ACC112 (cell line): Measurements from ENCODE around the gene ENC1.

Experiments
- H2AFZ ChIP-seq: fragments of 200-600 bp; sonication (generic); one replicate; pipeline ENCODE4 v1.6.0; 2017; ENCODE audit warnings: antibody characterized with exemption, low read length; ENCODE audit not compliant: unreplicated experiment
- H3K27ac ChIP-seq: fragments of 200-600 bp; sonication (generic); 2 replicates; pipeline ENCODE4 v1.5.1; 2014; ENCODE audit warnings: low read depth, mild to moderate bottlenecking, antibody characterized with exemption, low read length, moderate library complexity
- H3K27me3 ChIP-seq: fragments of 200-600 bp; sonication (generic); 2 replicates; pipeline ENCODE4 v1.6.1; 2014; ENCODE audit warnings: mild to moderate bottlenecking, antibody characterized with exemption, low read length, moderate library complexity, mixed read lengths; ENCODE audit not compliant: insufficient read depth
- H3K36me3 ChIP-seq: fragments of 200-600 bp; sonication (generic); 2 replicates; pipeline ENCODE4 v1.6.1; 2016; ENCODE audit warnings: mild to moderate bottlenecking, antibody characterized with exemption, low read length, moderate library complexity, mixed read lengths; ENCODE audit not compliant: insufficient read depth
- H3K4me1 ChIP-seq: fragments of 200-600 bp; sonication (generic); one replicate; pipeline ENCODE4 v1.6.1; 2016; ENCODE audit warnings: low read length, mixed read lengths; ENCODE audit not compliant: insufficient read depth, unreplicated experiment, control insufficient read depth
- H3K4me3 ChIP-seq: fragments of 200-600 bp; sonication (generic); 2 replicates; pipeline ENCODE4 v1.5.1; 2014; ENCODE audit warnings: mild to moderate bottlenecking, low read depth, low read length
- H3K79me2 ChIP-seq: fragments of 200-600 bp; sonication (generic); one replicate; pipeline ENCODE4 v1.6.0; 2016; ENCODE audit warnings: low read length; ENCODE audit not compliant: control insufficient read depth, unreplicated experiment, insufficient read depth

ENC1 gene

DNA sequence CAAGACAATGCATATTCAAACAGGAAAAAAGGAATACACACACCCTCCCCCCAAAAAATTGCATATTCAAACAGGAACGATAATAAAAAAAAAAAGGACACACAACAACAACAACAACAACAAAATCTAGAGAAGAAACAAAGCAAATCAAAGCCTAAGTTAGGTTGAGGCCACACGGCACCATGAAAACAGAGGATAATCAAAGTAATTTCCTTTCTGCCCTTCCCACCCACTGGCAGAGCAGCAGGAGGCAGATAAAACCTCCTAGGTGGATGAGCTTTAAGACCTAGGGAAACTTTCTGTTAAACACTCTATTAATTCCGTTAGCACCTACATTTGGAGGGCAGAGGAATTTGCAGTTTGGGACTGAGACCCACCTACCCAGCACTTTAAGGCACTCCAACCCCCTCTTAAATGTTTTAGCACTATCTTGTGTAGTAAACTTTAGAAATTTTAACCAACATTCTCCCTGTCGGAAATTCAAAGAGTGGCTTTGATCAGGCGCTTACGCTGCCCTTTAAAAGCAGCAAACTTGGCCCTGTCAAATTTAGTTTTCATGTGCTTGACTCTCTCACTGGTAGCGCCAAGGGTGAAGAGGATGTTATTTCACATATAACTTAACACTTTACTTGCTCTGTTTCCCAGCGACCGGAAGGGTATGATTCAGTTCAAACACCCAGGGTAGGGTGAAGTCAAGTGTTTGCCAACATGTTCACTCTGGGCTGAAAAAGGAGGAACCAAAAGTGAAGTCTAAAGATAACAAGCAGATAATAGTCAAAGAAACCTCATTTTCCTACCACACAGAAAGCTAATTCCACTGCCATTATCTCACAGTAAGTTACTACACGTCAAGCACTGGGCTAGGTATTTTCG is 9.2 kb downstream of the ENC1 start:
- Histone ChIP-seq H3K36me3 (peaks cover 34% of the 10 kb centered on the region; the same call in 1 of the 2 replicates), H3K27ac (peak overlapping the region; percentile 92), H3K4me3 (peak overlapping the region; percentile 54), H3K79me2 (peaks cover 32% of the 10 kb centered on the region), H2AFZ (peak overlapping the region; percentile 5), H3K27me3 (no peaks in the 10 kb centered on the region), H3K4me1 (peaks cover 37% of the 10 kb centered on the region)

DNA sequence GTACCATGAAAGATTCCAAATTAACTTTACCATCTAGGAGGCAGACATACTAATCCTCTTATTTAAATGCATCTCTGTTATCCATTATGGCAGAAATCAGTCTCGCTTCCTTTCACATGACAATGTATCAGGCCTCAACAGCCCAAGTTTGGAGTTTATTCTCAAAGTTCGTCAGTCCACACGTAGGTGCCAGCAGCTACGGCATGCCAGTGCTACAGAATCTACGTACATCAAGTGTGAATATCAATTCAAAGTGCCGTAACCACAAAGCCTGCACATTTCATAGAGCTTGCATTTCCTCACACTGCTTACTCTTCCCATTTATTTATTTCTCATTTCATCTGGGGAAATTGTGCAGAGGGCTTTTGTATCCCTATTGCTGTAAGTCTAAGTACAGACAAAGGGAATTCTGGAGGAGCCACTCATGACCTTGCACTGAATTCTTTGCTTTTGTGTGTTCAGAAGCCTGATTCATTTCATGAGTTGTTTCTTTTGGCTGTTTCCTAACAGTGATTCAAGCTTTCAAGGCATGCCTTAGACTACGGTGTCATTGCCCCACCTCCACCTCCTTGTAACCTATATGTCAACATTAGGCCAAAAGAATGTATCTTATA is 10.0 kb downstream of the ENC1 start:
- Histone ChIP-seq H3K27me3 (no peaks in the 10 kb centered on the region), H3K36me3 (peaks cover 30% of the 10 kb centered on the region; the same call in 1 of the 2 replicates), H3K4me1 (peaks cover 37% of the 10 kb centered on the region), H3K4me3 (peak overlapping the region; percentile 54), H3K27ac (peak overlapping the region; percentile 92), H3K79me2 (peaks cover 24% of the 10 kb centered on the region), H2AFZ (no peak overlapping the region)

DNA sequence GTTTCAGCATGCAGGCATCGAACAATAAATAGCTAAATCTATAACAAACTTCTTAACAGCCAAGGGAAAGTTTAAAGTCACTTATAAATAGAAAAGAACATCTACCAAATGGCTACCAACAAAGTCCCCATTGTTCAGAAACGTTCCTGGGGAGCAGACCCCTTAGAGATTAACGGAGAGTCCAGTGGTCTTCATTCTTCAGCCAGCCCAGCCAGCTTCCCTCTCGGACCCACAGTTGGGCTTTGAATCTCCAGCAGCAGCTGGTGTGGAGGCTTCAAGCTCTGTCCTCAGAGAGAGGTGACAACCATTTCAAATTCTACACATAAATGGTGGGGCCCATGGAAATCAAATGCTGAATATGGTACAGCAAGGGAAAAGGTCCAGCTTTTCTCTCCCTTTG is 11.2 kb downstream of the ENC1 start:
- Histone ChIP-seq H3K27ac (no peak overlapping the region), H3K79me2 (peaks cover 12% of the 10 kb centered on the region), H3K4me3 (no peak overlapping the region), H3K4me1 (peaks cover 37% of the 10 kb centered on the region), H3K27me3 (no peaks in the 10 kb centered on the region), H2AFZ (no peak overlapping the region), H3K36me3 (peaks cover 18% of the 10 kb centered on the region; the same call in 1 of the 2 replicates)

DNA sequence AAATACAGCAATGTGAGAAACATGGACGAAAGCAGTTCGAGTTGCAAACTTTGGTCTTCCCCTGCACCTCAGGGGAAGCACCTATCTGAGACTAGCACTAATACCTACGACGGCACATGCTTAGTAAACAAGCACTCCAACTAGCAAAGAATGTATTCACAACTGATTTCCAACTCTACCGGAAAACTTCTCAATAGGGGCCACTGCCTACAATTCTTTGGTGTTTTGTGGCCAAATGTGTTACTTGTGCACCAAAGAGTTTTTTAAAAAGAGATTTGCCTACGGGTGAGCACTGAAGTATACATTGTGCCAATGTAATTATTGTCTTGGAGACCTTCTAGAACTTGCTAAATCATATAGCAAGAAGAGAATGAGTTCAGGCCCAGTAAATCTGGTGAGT is 12.2 kb downstream of the ENC1 start:
- Histone ChIP-seq H3K4me1 (peaks cover 31% of the 10 kb centered on the region), H3K27me3 (no peaks in the 10 kb centered on the region), H2AFZ (no peak overlapping the region), H3K79me2 (peaks cover 12% of the 10 kb centered on the region), H3K4me3 (no peak overlapping the region), H3K36me3 (peaks cover 18% of the 10 kb centered on the region; the same call in 1 of the 2 replicates), H3K27ac (no peak overlapping the region)

DNA sequence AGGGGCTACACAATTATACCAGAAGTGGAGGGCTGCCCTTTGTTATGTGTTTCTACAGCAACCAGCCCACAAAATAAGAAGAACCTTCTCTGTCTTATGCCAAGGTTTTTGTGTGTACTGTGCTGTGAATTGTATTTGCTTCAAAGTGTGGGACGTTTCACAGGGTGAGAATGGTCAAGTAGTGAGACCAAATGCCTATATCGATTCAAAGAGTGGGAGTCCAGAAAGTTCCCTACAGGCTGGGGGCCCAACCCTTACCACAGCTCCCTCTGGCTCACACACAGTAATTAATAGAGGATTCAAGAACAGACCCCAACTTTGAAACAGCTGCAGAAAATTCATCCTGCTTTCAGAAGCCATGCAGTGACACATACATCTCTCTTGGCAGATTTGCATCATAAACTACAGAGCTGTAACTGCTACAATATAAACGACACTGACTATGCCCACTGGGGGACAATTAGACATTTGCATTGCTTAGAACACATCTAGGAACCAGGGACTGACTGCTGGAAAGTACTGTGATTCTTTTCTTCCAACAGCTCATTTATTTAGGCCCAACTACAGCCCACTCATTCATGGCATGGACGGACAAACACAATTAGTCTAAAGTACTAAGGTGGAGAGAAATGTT is 12.8 kb downstream of the ENC1 start:
- peaks cover 18% of the 10 kb centered on the region; the same call in 1 of the 2 replicates for H3K36me3 ChIP-seq
- H2AFZ ChIP-seq: no peak overlapping the region
- no peak overlapping the region for H3K4me3 ChIP-seq
- peaks cover 12% of the 10 kb centered on the region for H3K79me2 ChIP-seq
- H3K4me1 ChIP-seq: peaks cover 25% of the 10 kb centered on the region
- H3K27ac ChIP-seq: no peak overlapping the region
- H3K27me3 ChIP-seq: no peaks in the 10 kb centered on the region

DNA sequence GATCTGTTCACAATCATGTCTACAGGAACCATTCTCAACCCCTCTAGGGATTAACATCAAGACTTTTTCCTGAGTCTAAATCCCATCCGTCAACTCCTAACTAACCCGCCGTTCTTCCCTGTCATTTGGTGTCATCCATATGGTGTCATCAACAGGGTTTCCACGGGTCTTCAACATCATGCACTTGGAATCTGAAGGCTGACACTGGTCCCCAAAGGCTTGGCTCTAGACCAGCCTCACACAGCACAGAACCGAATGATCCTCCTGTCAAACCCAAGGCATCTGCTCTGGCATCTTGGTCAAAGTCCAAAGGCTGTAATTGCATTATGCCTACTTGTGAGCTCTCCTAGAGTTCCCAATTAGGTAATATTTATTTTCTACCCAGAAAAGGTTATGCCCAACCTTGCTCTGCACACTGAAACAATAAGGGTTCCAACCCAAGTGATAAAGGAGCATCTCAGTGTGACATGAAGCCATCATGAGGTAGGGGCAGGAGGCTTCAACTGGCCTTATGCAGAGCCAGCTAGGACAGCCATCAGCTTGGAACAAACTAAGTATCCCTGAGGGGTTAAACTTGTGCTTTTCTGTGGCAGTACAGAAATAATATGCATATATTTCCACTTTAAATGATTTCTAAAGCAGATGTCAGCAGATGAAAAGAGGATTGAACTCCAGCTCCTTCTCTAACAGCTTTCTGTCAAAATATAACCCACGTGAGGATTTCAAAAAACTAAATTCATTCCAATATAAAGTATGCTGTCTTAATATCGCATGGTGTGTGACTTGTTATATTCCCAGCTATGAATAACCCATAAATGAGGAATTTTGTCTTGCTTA is 13.9 kb downstream of the ENC1 start:
- Histone ChIP-seq H3K4me1 (peaks cover 15% of the 10 kb centered on the region), H3K27me3 (no peaks in the 10 kb centered on the region), H3K4me3 (no peak overlapping the region), H3K36me3 (peaks cover 18% of the 10 kb centered on the region; the same call in 1 of the 2 replicates), H3K27ac (no peak overlapping the region), H3K79me2 (peaks cover 12% of the 10 kb centered on the region), H2AFZ (no peak overlapping the region)

DNA sequence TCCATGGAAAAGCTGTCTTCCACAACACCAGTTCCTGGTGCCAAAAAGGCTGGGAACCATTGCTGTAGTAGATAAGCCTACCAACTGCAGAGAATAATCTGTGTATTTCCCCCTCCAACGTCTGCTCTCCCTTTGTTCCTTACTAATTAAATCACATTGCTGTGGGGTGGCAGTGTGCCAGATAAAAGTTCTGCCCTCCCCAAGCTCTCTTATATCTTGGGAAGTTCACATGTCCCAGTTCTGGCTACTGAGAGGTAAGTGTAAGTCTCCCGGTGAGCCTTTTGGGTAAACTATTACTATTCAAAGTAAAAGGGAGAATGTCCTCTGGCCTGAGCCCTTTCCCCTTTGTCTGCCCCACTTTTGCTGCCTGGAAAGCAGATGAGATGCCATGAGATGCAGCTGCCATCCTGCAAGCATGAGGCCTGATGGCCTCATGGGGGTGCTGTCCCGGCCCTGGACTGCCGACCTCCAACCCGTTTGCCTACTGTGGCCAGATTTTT is 14.7 kb downstream of the ENC1 start:
- Histone ChIP-seq H3K27me3 (no peaks in the 10 kb centered on the region), H3K4me1 (peaks cover 9% of the 10 kb centered on the region), H3K79me2 (peaks cover 12% of the 10 kb centered on the region), H2AFZ (no peak overlapping the region), H3K36me3 (peaks cover 18% of the 10 kb centered on the region; the same call in 1 of the 2 replicates), H3K4me3 (no peak overlapping the region), H3K27ac (no peak overlapping the region)

DNA sequence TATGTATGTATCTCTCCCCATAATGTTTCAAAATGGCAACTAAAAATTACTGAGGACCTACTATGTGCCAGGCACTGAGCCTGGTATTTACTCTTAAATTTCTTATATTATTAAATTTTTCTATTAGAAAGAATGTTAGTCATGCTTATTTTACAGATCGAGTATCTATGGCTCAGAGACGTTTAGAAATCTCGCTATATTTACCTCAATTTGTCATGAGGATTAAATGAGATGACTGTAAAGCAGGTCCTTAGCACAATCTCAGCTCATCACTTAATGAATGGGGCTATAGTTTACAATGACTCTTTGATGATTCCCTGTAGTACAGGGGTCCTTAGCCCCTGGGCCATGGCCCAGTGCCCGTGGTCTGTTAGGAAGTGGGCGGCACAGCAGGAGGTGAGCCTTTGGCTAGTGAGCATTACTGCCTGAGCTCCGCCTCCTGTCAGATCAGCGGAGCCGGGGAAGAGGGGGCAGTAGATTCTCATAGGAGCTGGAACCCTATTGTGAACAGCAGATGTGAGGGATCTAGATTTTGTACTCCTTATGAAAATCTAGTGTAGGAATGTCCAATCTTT is 15.5 kb downstream of the ENC1 start:
- no peaks in the 10 kb centered on the region for H3K27me3 ChIP-seq
- no peak overlapping the region for H3K4me3 ChIP-seq
- no peak overlapping the region for H3K27ac ChIP-seq
- H3K4me1 ChIP-seq: peaks cover under 1% of the 10 kb centered on the region
- peaks cover 7% of the 10 kb centered on the region for H3K79me2 ChIP-seq
- H2AFZ ChIP-seq: no peak overlapping the region
- peaks cover 18% of the 10 kb centered on the region; the same call in 1 of the 2 replicates for H3K36me3 ChIP-seq

DNA sequence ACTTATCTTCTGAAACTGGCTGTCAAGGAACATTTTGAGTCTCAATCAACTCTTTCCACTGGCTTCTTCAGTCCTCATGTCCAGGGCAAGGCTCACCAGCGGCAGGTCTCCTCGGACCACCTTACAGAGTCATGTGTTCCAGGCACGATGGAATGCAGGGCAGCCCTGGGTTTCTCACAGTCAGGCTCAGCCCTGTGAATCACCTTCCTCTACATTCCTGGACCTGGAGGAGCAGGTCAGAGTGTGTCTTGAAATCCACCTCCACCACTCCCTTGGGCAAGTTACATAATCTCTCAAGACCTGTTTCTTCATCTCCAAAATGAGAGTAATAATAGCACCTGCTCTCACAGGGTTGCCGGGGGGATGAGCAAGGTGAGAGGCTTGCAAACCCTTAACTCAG is 16.0 kb downstream of the ENC1 start:
- Histone ChIP-seq H3K79me2 (peaks cover 2% of the 10 kb centered on the region), H3K4me1 (no peaks in the 10 kb centered on the region), H3K27ac (no peak overlapping the region), H3K4me3 (no peak overlapping the region), H3K27me3 (no peaks in the 10 kb centered on the region), H3K36me3 (peaks cover 15% of the 10 kb centered on the region; the same call in 1 of the 2 replicates), H2AFZ (no peak overlapping the region)
